A673 (cell line): ENCODE data around the gene CDK11B.

Source experiments
- EZH2 ChIP-seq: fragments of 200-600 bp; sonication (generic); IDR thresholded peaks from 2 replicates; pipeline ENCODE4 v1.6.1; 2017; ENCODE audit warnings: borderline replicate concordance, low read depth, mild to moderate bottlenecking, mixed read lengths, antibody characterized with exemption, low read length; ENCODE audit not compliant: poor library complexity, severe bottlenecking
- TF ChIP-seq, protein P1 (sequence below): fragments of 300-800, 200-600 bp; sonication (generic); conservative IDR thresholded peaks from 2 replicates; pipeline ENCODE4 v1.5.1; 2017; ENCODE audit warnings: low read depth, mild to moderate bottlenecking, antibody characterized with exemption, low read length, moderate library complexity, mixed read lengths

DNA sequence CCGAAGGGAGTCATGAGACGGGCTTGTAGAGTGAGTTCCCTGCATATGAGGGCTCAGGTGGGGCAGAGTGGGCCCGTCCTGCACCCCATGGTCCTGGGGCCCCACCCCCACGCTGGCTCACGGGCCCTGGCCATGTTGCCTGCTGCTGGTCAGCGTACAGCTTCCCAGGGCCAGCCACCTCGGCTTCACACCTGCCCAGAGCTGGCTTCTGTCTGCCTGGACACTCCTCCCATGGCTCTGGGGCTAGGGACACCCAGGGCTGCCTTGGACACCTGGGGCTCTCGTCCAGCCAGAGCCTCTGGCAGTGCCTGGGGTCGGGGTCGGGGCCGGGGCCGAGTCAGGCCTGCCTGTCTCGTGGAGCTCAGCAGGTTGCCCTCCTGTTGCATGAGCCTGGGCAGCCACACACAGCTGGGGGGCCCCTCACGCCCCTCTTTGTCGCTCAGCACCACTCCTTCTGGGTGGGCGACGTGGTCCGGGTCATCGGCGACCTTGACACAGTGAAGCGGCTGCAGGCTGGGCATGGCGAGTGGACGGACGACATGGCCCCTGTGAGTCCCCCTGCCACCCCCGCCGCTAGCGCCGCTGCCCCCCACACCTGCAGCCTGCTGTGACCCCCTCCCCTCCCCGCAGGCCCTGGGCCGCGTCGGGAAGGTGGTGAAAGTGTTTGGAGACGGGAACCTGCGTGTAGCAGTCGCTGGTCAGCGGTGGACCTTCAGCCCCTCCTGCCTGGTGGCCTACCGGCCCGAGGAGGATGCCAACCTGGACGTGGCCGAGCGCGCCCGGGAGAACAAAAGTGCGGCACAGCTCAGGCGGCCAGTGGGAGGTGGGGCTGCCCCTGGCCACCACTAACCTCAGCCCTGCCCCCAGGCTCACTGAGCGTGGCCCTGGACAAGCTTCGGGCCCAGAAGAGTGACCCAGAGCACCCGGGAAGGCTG, 32.3 kb downstream of the CDK11B start:
- TF ChIP-seq, protein P1, sequence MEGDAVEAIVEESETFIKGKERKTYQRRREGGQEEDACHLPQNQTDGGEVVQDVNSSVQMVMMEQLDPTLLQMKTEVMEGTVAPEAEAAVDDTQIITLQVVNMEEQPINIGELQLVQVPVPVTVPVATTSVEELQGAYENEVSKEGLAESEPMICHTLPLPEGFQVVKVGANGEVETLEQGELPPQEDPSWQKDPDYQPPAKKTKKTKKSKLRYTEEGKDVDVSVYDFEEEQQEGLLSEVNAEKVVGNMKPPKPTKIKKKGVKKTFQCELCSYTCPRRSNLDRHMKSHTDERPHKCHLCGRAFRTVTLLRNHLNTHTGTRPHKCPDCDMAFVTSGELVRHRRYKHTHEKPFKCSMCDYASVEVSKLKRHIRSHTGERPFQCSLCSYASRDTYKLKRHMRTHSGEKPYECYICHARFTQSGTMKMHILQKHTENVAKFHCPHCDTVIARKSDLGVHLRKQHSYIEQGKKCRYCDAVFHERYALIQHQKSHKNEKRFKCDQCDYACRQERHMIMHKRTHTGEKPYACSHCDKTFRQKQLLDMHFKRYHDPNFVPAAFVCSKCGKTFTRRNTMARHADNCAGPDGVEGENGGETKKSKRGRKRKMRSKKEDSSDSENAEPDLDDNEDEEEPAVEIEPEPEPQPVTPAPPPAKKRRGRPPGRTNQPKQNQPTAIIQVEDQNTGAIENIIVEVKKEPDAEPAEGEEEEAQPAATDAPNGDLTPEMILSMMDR: no peak
- TF ChIP-seq EZH2: no peak
